Panc1 (cell line): ENCODE measurements around the gene CSF1R. TPM values are rescaled to one million over a fixed set of nuclear protein-coding genes. Genes with fewer than 3 reads are reported as not detected.

ENCODE experiments used
- ATAC-seq: fragments of 200-7000 bp; cut with Tn5 transposase; 2 replicates; pipeline ENCODE4 v1.9.1; 2020; ENCODE audit warnings: mild to moderate bottlenecking, moderate library complexity
- BruUV-seq: library from RNA; stranded (reverse); fragments of 400-500 nt; replicated peaks from 2 replicates; lab custom pipeline; 2021; lab: Mats Ljungman, UMichigan
- CTCF ChIA-PET: fragments of 300-600 bp; sonication (Branson Sonifier 250); formaldehyde crosslinking; loops from one replicate; lab custom pipeline; 2022; ENCODE audit warnings: antibody characterized with exemption; lab: Charles Lee
- POLR2A ChIA-PET: fragments of 300-600 bp; sonication (Branson Sonifier 250); formaldehyde crosslinking; loops from one replicate; lab custom pipeline; 2022; ENCODE audit warnings: antibody characterized with exemption; lab: Charles Lee
- DNase-seq: peaks from one replicate; pipeline ENCODE4 v3.0.0-alpha.2; 2010; ENCODE audit warnings: low read depth, low spot score
- H3K27ac ChIP-seq: 2 replicates; pipeline ENCODE4 v1.5.1; 2011; ENCODE audit warnings: mild to moderate bottlenecking, low read length, inconsistent platforms
- H3K27me3 ChIP-seq: fragments of 200-500 bp; sonication (Bioruptor generic); 2 replicates; pipeline ENCODE4 v1.6.0; 2014; ENCODE audit warnings: low read length, inconsistent platforms; ENCODE audit not compliant: control insufficient read depth, insufficient read depth
- H3K36me3 ChIP-seq: fragments of 200-500 bp; sonication (Bioruptor generic); 2 replicates; pipeline ENCODE4 v1.5.1; 2014; ENCODE audit warnings: inconsistent platforms, mild to moderate bottlenecking, low read length, moderate library complexity; ENCODE audit not compliant: control insufficient read depth, insufficient read depth
- H3K4me1 ChIP-seq: 2 replicates; pipeline ENCODE4 v1.5.1; 2011; ENCODE audit warnings: inconsistent platforms, mild to moderate bottlenecking, low read length, moderate library complexity; ENCODE audit not compliant: control insufficient read depth, insufficient read depth
- H3K4me3 ChIP-seq, 2 experiments: 2 replicates each; pipeline ENCODE4 v1.5.1; 2011 to 2012; ENCODE audit warnings: low read depth in 2 of 2, low read length in 2 of 2, mild to moderate bottlenecking in 2 of 2, inconsistent platforms in 1 of 2, moderate library complexity in 1 of 2
- H3K9me3 ChIP-seq: fragments of 200-500 bp; sonication (Bioruptor generic); 2 replicates; pipeline ENCODE4 v1.5.1; 2014; ENCODE audit warnings: low read depth, mild to moderate bottlenecking, inconsistent platforms, low read length, moderate library complexity; ENCODE audit not compliant: control insufficient read depth, insufficient read depth
- POLR2AphosphoS5 ChIP-seq: IDR thresholded peaks from 2 replicates; pipeline ENCODE4 v1.6.1; 2012; ENCODE audit warnings: mild to moderate bottlenecking, low read depth, low read length, moderate library complexity
- SIN3A ChIP-seq: IDR thresholded peaks from 2 replicates; pipeline ENCODE4 v1.6.1; 2012; ENCODE audit warnings: low read depth, mild to moderate bottlenecking, low read length, moderate library complexity, borderline replicate concordance; ENCODE audit not compliant: insufficient read depth
- TCF7L2 ChIP-seq: IDR thresholded peaks from 2 replicates; pipeline ENCODE4 v1.6.1; 2011; ENCODE audit warnings: mild to moderate bottlenecking, low read depth, low read length, inconsistent platforms
- in situ Hi-C: cut with HindIII; loops from 2 replicates; pipeline ENCODE4 v1.10.0; 2016; ENCODE audit warnings: low sequenced_read_pairs, low pct_unique_long_range_greater_than_20kb
- intact Hi-C: fragments of 100-400 bp; cut with micrococcal nuclease; formaldehyde crosslinking; loops from one replicate; pipeline ENCODE4 v1.10.0; 2022; ENCODE audit not compliant: unreplicated experiment
- total RNA-seq: library from RNA; stranded (reverse); gene quantifications from one replicate; pipeline ENCODE4 v1.2.1, GENCODE V29; 2021; ENCODE audit not compliant: unreplicated experiment
- TF ChIP-seq, protein P1 (sequence below), 2 experiments: IDR thresholded peaks; 2 replicates each; pipeline ENCODE4 v1.6.1; 2011 to 2012; ENCODE audit warnings: low read depth in 2 of 2, control low read depth in 1 of 2, low read length in 1 of 2, mild to moderate bottlenecking in 1 of 2, moderate library complexity in 1 of 2; ENCODE audit not compliant: insufficient read depth in 1 of 2
- TF ChIP-seq, protein P2 (sequence below): fragments of 450-650 bp; IDR thresholded peaks from 2 replicates; pipeline ENCODE4 v1.5.1; 2017; ENCODE audit warnings: mild to moderate bottlenecking

Gene CSF1R
- total RNA-seq, 1 experiment from 2014 or later, result 0.05 TPM

DNA sequence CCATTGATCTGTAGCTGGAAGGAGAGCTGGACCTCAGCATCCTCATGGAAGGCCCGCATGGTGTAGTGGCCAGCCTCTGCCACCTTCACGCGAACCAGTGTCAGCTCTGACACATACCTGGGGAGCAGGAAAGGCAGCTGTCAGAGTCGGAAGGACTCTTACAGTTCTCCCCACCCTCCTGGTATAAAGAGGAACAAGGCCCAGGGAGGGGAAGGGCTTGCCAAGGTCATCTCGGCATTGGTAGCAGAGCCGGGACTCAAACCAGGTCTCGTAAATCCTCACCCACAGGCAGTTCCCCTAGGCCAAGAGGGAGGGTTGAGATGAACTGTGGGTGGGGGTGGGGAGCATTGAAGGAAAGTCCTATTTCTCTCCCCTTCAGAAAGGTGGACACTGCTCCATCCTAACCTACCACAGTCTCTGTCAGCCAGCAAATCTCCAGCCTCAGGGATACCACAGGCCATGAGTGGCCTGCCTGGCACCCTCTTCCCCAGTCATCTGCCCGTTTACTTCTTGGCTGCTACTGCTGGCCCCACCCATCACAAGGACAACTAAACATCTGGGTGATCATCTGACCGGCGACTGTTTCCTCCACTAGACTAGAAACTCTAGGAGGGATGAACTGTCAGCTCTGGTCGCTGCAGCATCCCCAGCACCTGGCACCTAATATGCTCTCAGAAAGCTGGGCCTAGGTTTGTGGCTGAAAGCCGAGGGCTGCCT, 45.8 kb upstream of the CSF1R start:
- intact Hi-C loops, result no loop called here
- H3K9me3 ChIP-seq, result no peaks in the 10 kb centered on the region
- no peak for DNase-seq
- in situ Hi-C loops, result no loop called here
- ChIA-PET POLR2A (interaction anchor here (0.6 kb wide), 1 partner anchor 431 kb away, joined by 3 read pairs; no protein-coding TSS in a partner anchor), CTCF (interaction anchor here (0.9 kb wide), 1 partner anchor 34 kb away, joined by 6 read pairs; the partner anchor contains the start of gene CDX1)
- no peak overlapping the region for H3K4me3 ChIP-seq
- H3K27me3 ChIP-seq, result no peaks in the 10 kb centered on the region
- TF ChIP-seq TCF7L2, result no peak
- TF ChIP-seq SIN3A, result no peak
- TF ChIP-seq, protein P1, sequence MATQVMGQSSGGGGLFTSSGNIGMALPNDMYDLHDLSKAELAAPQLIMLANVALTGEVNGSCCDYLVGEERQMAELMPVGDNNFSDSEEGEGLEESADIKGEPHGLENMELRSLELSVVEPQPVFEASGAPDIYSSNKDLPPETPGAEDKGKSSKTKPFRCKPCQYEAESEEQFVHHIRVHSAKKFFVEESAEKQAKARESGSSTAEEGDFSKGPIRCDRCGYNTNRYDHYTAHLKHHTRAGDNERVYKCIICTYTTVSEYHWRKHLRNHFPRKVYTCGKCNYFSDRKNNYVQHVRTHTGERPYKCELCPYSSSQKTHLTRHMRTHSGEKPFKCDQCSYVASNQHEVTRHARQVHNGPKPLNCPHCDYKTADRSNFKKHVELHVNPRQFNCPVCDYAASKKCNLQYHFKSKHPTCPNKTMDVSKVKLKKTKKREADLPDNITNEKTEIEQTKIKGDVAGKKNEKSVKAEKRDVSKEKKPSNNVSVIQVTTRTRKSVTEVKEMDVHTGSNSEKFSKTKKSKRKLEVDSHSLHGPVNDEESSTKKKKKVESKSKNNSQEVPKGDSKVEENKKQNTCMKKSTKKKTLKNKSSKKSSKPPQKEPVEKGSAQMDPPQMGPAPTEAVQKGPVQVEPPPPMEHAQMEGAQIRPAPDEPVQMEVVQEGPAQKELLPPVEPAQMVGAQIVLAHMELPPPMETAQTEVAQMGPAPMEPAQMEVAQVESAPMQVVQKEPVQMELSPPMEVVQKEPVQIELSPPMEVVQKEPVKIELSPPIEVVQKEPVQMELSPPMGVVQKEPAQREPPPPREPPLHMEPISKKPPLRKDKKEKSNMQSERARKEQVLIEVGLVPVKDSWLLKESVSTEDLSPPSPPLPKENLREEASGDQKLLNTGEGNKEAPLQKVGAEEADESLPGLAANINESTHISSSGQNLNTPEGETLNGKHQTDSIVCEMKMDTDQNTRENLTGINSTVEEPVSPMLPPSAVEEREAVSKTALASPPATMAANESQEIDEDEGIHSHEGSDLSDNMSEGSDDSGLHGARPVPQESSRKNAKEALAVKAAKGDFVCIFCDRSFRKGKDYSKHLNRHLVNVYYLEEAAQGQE (IDR thresholded peaks at IDR 0.05; ENCODE audit: insufficient read depth in 1 of 2, low read depth in 2 of 2, low read length in 1 of 2), result no peak
- no peak for TF ChIP-seq POLR2AphosphoS5
- TF ChIP-seq, protein P2, sequence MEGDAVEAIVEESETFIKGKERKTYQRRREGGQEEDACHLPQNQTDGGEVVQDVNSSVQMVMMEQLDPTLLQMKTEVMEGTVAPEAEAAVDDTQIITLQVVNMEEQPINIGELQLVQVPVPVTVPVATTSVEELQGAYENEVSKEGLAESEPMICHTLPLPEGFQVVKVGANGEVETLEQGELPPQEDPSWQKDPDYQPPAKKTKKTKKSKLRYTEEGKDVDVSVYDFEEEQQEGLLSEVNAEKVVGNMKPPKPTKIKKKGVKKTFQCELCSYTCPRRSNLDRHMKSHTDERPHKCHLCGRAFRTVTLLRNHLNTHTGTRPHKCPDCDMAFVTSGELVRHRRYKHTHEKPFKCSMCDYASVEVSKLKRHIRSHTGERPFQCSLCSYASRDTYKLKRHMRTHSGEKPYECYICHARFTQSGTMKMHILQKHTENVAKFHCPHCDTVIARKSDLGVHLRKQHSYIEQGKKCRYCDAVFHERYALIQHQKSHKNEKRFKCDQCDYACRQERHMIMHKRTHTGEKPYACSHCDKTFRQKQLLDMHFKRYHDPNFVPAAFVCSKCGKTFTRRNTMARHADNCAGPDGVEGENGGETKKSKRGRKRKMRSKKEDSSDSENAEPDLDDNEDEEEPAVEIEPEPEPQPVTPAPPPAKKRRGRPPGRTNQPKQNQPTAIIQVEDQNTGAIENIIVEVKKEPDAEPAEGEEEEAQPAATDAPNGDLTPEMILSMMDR, result no peak
- H3K36me3 ChIP-seq, result no peaks in the 10 kb centered on the region
- ATAC-seq, result no peak
- H3K27ac ChIP-seq, result no peak overlapping the region
- peaks cover 8% of the 10 kb centered on the region for H3K4me1 ChIP-seq
- no TSS peak for BruUV-seq

DNA sequence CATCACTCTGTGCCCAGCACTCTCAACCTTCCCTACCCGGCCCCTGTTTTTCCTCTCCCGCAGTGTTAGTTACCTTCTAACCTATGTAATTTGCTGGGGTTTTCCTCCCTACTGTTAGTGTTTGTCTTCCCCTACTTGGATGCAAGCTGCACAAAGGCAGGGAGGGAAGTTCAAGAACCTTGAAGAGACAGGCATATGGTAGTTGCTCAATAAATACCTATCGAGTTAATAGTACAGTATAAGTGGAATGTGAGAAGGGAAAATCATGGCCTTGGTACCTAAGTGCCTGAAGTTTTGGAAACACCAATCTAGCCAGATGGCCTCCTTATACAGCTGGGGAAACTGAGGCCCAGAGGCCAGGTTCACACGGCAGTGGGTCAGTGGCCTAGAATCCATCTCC, 45.1 kb upstream of the CSF1R start:
- no peaks in the 10 kb centered on the region for H3K36me3 ChIP-seq
- H3K4me1 ChIP-seq, result peaks cover 7% of the 10 kb centered on the region
- H3K27me3 ChIP-seq, result no peaks in the 10 kb centered on the region
- DNase-seq, result no peak
- in situ Hi-C loops (no loop called here), intact Hi-C loops (no loop called here)
- ChIA-PET POLR2A (interaction anchor here (0.6 kb wide), 1 partner anchor 430 kb away, joined by 3 read pairs; no protein-coding TSS in a partner anchor), CTCF (no interaction called here)
- no peak overlapping the region for H3K4me3 ChIP-seq
- no TSS peak for BruUV-seq
- no peak for ATAC-seq
- TF ChIP-seq, protein P2, result no peak
- TF ChIP-seq, protein P1 (IDR thresholded peaks at IDR 0.05; ENCODE audit: insufficient read depth in 1 of 2, low read depth in 2 of 2, low read length in 1 of 2), result no peak
- TF ChIP-seq TCF7L2 (no peak), POLR2AphosphoS5 (no peak), SIN3A (no peak)
- no peak overlapping the region for H3K27ac ChIP-seq
- H3K9me3 ChIP-seq, result no peaks in the 10 kb centered on the region
